Esophagus squamous epithelium (tissue), 4 donors: ENCODE measurements around the gene TSPAN4.

Experiments
- POLR2A ChIP-seq, 4 donors: fragments of 450-650 bp; IDR thresholded peaks; one replicate each; pipeline ENCODE4 v1.6.1; 2017; ENCODE audit warnings: antibody characterized with exemption in 4 of 4, mild to moderate bottlenecking in 4 of 4, moderate library complexity in 3 of 4
- TF ChIP-seq, protein P1 (sequence below), 6 experiments: fragments of 450-650 bp in 4 of 6; fragments of 200-600 bp in 2 of 6; sonication (generic) in 2 of 6; IDR thresholded peaks; one replicate each; pipeline ENCODE4 v1.5.1; 2016 to 2019; ENCODE audit warnings: antibody characterized with exemption in 6 of 6, mild to moderate bottlenecking in 4 of 6, moderate library complexity in 4 of 6

DNA sequence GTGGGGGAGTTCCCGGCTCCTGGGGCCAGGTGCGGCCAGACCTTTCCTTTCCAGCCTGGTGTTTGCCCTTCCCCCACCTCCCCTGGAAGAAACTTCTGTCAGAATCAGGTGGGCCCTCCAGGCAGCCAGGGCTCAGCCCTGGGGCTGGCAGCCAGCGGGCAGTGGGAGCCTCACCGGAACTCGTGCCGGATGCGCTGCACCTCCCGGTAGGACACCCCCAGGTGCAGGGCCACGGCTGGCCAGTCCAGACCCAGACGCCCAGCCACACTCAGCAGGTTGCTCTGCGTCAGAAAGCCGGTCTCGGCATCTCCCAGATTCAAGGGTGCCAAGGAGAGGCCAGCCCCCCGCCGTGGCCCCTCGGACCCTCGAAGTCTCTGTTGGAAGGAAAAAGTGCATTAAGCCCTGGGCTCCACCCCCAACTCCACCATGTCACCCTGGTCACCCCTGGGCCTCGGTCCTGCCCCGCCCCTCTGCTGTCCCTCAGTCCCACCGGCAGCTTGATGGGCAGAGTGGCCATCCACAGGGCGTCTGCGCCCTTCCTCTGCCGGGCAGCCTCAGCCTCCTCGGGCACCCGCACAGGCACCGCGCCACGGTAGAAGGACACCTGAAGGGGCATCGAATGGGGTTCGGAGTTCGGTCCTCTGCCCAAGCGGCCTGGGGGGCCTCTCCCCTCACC is 42.9 kb upstream of the TSPAN4 start:
- TF ChIP-seq, protein P1, sequence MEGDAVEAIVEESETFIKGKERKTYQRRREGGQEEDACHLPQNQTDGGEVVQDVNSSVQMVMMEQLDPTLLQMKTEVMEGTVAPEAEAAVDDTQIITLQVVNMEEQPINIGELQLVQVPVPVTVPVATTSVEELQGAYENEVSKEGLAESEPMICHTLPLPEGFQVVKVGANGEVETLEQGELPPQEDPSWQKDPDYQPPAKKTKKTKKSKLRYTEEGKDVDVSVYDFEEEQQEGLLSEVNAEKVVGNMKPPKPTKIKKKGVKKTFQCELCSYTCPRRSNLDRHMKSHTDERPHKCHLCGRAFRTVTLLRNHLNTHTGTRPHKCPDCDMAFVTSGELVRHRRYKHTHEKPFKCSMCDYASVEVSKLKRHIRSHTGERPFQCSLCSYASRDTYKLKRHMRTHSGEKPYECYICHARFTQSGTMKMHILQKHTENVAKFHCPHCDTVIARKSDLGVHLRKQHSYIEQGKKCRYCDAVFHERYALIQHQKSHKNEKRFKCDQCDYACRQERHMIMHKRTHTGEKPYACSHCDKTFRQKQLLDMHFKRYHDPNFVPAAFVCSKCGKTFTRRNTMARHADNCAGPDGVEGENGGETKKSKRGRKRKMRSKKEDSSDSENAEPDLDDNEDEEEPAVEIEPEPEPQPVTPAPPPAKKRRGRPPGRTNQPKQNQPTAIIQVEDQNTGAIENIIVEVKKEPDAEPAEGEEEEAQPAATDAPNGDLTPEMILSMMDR (IDR thresholded peaks at IDR 0.05): no peak
- TF ChIP-seq POLR2A (IDR thresholded peaks at IDR 0.05): no peak
